Body of pancreas (tissue), 4 donors: Measurements from ENCODE around the gene NHLRC1. TPM values are rescaled to one million over a fixed set of nuclear protein-coding genes. Genes with fewer than 3 reads are reported as not detected.
"Not testable (repeated sequence)": the region's sequence is repeated elsewhere in the genome, so short reads cannot be mapped to it uniquely, and the experiment has no call there.

Source experiments
- ATAC-seq: fragments of 150-250 bp; one replicate; pipeline ENCODE4 v1.9.1; 2016
- DNase-seq, 4 donors: peaks; one replicate each; pipeline ENCODE4 v3.0.0-alpha.2; 2019
- H3K27ac ChIP-seq, 4 donors: fragments of 200-600 bp; sonication (generic); 1 replicate in 3 of 4; 2 replicates in 1 of 4; pipeline versions ENCODE4 v1.5.1 to v1.6.1; 2016 to 2019; ENCODE audit warnings: mild to moderate bottlenecking in 1 of 4, mixed read lengths in 1 of 4, moderate library complexity in 1 of 4
- H3K27me3 ChIP-seq, 2 donors: fragments of 200-600 bp; sonication (generic); one replicate each; pipeline ENCODE4 v1.6.0; 2016; ENCODE audit warnings: mild to moderate bottlenecking in 1 of 2
- H3K36me3 ChIP-seq, 2 donors: fragments of 200-600 bp; sonication (generic); replicated peaks in 1 of 2; 2 replicates each; pipeline ENCODE4 v1.5.1; 2016; ENCODE audit warnings: low read depth in 2 of 2; ENCODE audit not compliant: insufficient read depth in 1 of 2
- H3K4me1 ChIP-seq: fragments of 200-600 bp; sonication (generic); one replicate; pipeline ENCODE4 v1.6.0; 2016
- H3K4me3 ChIP-seq, 2 donors: fragments of 200-600 bp; sonication (generic); 1 replicate in 1 of 2; 2 replicates in 1 of 2; pipeline ENCODE4 v1.5.1; 2016 to 2019
- H3K9me3 ChIP-seq, 3 donors: fragments of 200-600 bp; sonication (generic); 1 replicate in 2 of 3; 2 replicates in 1 of 3; pipeline ENCODE4 v1.5.1; 2016
- POLR2A ChIP-seq, 3 donors: fragments of 450-650 bp; IDR thresholded peaks; one replicate each; pipeline ENCODE4 v1.6.1; 2016; ENCODE audit warnings: antibody characterized with exemption in 3 of 3, mild to moderate bottlenecking in 2 of 3
- WGBS, 2 donors: methylation state at CpG; one replicate each; pipeline ENCODE4 v1.1.5; 2017; 5-methylcytosine and 5-hydroxymethylcytosine counted together
- intact Hi-C: fragments of 100-400 bp; cut with DNase I; formaldehyde crosslinking; loops from one replicate; pipeline ENCODE4 v1.15.1; 2023
- total RNA-seq, 2 donors: library from RNA; depleted of rRNA; stranded (reverse); fragments of >200 nt; gene quantifications; one replicate each; pipeline ENCODE4 v1.1.0, GENCODE V29; 2016
- TF ChIP-seq, protein P1 (sequence below), 7 experiments: fragments of 450-650 bp in 4 of 7; fragments of 200-600 bp in 3 of 7; sonication (generic) in 3 of 7; IDR thresholded peaks; one replicate each; pipeline ENCODE4 v1.5.1; 2016 to 2019; ENCODE audit warnings: antibody characterized with exemption in 7 of 7

Gene NHLRC1
- total RNA-seq, 2 donors from 2014 or later = 1.3 to 1.8 TPM

DNA sequence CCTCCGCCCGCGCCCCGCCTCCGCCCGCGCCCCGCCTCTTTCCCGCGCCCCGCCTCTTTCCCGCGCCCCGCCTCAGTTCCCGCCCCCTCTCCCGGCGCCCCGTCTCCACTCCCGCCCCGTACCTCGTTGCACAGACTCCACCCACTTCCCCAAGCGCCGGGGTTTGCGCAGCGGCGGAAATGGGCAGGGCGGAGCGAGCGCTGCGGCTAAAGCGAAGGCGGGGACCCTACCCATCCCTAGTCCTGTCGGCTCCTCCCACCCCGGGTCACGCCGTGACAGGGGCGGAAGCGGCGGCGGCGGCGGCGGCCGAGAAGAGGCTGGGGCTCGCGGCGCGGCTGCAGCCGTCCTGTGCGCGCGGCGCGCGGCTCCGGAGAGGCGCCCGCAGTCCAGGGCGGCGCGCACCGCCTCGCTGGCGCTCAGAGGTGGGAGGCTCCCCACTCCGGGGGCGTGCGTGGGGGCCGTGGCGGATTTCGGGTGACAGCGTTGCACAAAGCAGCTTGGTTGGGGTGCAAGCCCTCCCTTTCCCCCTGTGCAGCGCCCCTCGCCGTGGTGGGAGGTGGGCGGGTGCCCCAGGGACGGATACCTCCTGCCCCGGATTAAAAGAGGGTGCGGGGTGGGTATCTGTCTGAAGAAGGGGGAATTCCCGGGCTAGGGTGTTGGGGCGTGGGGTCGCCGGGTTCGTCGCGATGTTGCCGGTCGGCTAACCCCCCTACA is 32.8 kb upstream of the NHLRC1 start, which contains the start of gene KDM1B:
Gene KDM1B, plus strand, starts transcription at position 273 of the 714 bp plus-strand sequence. CDS start 4,474 bp downstream, outside the sequence.
- Histone ChIP-seq H3K4me3 (peak within 1 kb of the TSS; percentile 57 to 83), H3K4me1 (peaks cover 29% of the 10 kb centered on the region), H3K27ac (peak within 1 kb of the TSS; percentile 87 to 95 (median 92)), H3K36me3 (peaks cover 0 to 1% of the 10 kb centered on the region in 2 donors), H3K9me3 (no peaks in the 10 kb centered on the region), H3K27me3 (no peaks in the 10 kb centered on the region)
- peak in 1 of 3 donors; percentile 52 for TF ChIP-seq POLR2A (IDR thresholded peaks at IDR 0.05)
- TF ChIP-seq, protein P1, sequence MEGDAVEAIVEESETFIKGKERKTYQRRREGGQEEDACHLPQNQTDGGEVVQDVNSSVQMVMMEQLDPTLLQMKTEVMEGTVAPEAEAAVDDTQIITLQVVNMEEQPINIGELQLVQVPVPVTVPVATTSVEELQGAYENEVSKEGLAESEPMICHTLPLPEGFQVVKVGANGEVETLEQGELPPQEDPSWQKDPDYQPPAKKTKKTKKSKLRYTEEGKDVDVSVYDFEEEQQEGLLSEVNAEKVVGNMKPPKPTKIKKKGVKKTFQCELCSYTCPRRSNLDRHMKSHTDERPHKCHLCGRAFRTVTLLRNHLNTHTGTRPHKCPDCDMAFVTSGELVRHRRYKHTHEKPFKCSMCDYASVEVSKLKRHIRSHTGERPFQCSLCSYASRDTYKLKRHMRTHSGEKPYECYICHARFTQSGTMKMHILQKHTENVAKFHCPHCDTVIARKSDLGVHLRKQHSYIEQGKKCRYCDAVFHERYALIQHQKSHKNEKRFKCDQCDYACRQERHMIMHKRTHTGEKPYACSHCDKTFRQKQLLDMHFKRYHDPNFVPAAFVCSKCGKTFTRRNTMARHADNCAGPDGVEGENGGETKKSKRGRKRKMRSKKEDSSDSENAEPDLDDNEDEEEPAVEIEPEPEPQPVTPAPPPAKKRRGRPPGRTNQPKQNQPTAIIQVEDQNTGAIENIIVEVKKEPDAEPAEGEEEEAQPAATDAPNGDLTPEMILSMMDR (IDR thresholded peaks at IDR 0.05) = no peak
- 0% methylated on average over 80 of the region's 87 CpGs; no CpG with 5 or more reads in 1 of the 2 donors for WGBS, 2 donors
- DNase-seq (peak; percentile 97 to 99 (median 98)), ATAC-seq (peak; percentile 96)
- intact Hi-C loops = no loop called here

- WGBS, 2 donors = 0 to 1% methylated on average over 16 to 30 of the region's 34 CpGs
- Histone ChIP-seq H3K9me3 (no peaks in the 10 kb centered on the region), H3K27me3 (no peaks in the 10 kb centered on the region), H3K4me1 (peaks cover 29% of the 10 kb centered on the region), H3K36me3 (no peaks in the 10 kb centered on the region), H3K27ac (peak within 1 kb of the TSS; percentile 87 to 95 (median 92)), H3K4me3 (peak within 1 kb of the TSS; percentile 57 to 83)
- DNase-seq = peak; percentile 37 to 48 (median 48)
- TF ChIP-seq POLR2A (IDR thresholded peaks at IDR 0.05) = peak; percentile 75 to 96 (median 96)
- TF ChIP-seq, protein P1 (IDR thresholded peaks at IDR 0.05) = no peak
- intact Hi-C loops = no loop called here
- ATAC-seq = no peak
Measured at GRCh38 chr6:18154507-18155149, 32.2 kb upstream of the NHLRC1 start, which contains the start of gene TPMT. TSS of gene TPMT (minus strand) at chr6:18155077. CDS start at chr6:18149127, 5,950 bp downstream.

DNA sequence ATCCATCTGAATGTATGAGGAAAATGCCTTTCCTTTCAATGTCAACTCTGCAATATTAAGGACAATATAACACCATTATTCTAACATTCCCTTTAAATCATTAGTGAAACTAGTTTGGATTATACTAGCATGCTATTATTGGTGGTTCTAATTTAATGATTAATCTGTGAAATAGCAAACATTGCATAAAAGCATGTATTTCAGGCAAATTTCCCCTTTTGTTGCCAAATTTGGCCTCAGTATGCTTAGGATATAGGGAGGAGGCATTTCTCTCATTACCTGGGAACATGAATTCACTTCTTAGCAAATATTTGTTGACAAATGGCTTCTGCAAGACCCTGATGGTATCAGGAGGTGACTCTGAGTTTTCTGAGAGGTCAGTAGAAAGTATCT is 30.8 kb upstream of the NHLRC1 start:
- peak overlapping the region in 1 of 4 donors; percentile 95 for H3K27ac ChIP-seq
- H3K4me3 ChIP-seq = no peak overlapping the region
- no peak for DNase-seq
- TF ChIP-seq, protein P1 (IDR thresholded peaks at IDR 0.05) = no peak
- TF ChIP-seq POLR2A (IDR thresholded peaks at IDR 0.05) = peak in 1 of 3 donors; percentile 23
- H3K27me3 ChIP-seq = no peaks in the 10 kb centered on the region
- ATAC-seq = no peak
- peaks cover 29% of the 10 kb centered on the region for H3K4me1 ChIP-seq
- no peaks in the 10 kb centered on the region for H3K9me3 ChIP-seq
- H3K36me3 ChIP-seq = no peaks in the 10 kb centered on the region
- intact Hi-C loops = no loop called here

GRCh38 chr6:18151801-18152200 is 29.3 kb upstream of the NHLRC1 start:
- 84 to 85% methylated on average over 3 of the region's 3 CpGs for WGBS, 2 donors
- Histone ChIP-seq H3K36me3 (no peaks in the 10 kb centered on the region), H3K9me3 (no peaks in the 10 kb centered on the region), H3K27me3 (no peaks in the 10 kb centered on the region), H3K27ac (no peak overlapping the region), H3K4me3 (no peak overlapping the region), H3K4me1 (peaks cover 29% of the 10 kb centered on the region)
- no peak for TF ChIP-seq POLR2A (IDR thresholded peaks at IDR 0.05)
- TF ChIP-seq, protein P1 (IDR thresholded peaks at IDR 0.05) = no peak
- ATAC-seq = no peak
- intact Hi-C loops = no loop called here
- no peak for DNase-seq

GRCh38 chr6:18151391-18151790 is 28.9 kb upstream of the NHLRC1 start:
- WGBS, 2 donors = 91 to 96% methylated on average over 3 of the region's 3 CpGs
- DNase-seq, intact Hi-C loops: not testable (repeated sequence)

More at GRCh38 chr6:18151391-18151790, 28.9 kb upstream of the NHLRC1 start:
- not testable (repeated sequence) for H3K36me3 ChIP-seq, H3K27ac ChIP-seq, H3K27me3 ChIP-seq, H3K9me3 ChIP-seq, ATAC-seq, H3K4me3 ChIP-seq
- peaks cover 26% of the 10 kb centered on the region for H3K4me1 ChIP-seq
